ENCODE results near the gene MAD1L1. TPM values are rescaled to one million over a fixed set of nuclear protein-coding genes. Genes with fewer than 3 reads are reported as not detected.

MAD1L1 gene
- total and polyA plus RNA-seq, 2 of the 13 experiments (the other 11 are each of a cell fraction or from before 2014, with no cell fraction given): 17.4 to 64.7 TPM

DNA sequence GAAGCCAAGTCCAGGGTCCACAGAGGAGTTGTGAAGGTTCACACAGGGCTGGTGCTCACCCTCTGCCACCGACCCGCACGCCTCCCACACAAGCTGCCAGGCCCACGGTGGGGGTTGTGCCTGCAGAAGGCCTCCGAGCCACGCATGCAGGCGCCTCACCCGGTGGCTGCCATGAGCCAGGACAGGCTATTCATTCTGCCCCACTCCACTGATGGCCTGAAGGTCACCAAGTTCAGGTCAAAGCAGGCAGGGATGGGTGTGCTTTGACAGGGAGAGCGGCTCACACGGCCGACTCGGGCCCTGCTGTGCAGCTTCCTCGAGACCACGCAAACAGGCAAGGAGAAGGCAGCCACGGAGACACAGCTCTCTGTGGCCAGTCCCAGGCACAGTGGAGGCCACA lies 143.9 kb downstream of the MAD1L1 start:
- H3K9me3 ChIP-seq (ENCODE audit: low read length): no peaks in the 10 kb centered on the region
- no peak overlapping the region for H3K9ac ChIP-seq (ENCODE audit: insufficient read depth, low read depth, low read length)
- in situ Hi-C loops (cut with HindIII; ENCODE audit: extremely low pct_ligation_motif_present, low pct_unique_long_range_greater_than_20kb): no loop called here
- peaks cover 4 to 36% of the 10 kb centered on the region in 2 experiments; a peak in 3 of 5 replicates for H3K36me3 ChIP-seq (replicated peaks in 1 of 2; ENCODE audit: control insufficient read depth in 1 of 2, insufficient read depth in 2 of 2, low read length in 2 of 2)
- CTCF ChIA-PET (ENCODE audit: low intra/inter-chr PET ratio, low total read pairs): no interaction called here
- POLR2A ChIA-PET: no interaction called here
- no peak for FAIRE-seq
- H3K27ac ChIP-seq (ENCODE audit: extremely low read length, insufficient read depth, low read length): no peak overlapping the region
- DNase-seq (ENCODE audit: low spot score): no peak
- no peak overlapping the region for H2AFZ ChIP-seq (ENCODE audit: low read length)
- no peaks in the 10 kb centered on the region for H3K27me3 ChIP-seq (ENCODE audit: control insufficient read depth in 1 of 2, insufficient read depth in 2 of 2, low read length in 2 of 2)
- WGBS (ENCODE audit: low lambda C conversion rate): 88% methylated on average over 12 of the region's 15 CpGs
- intact Hi-C loops (cut with micrococcal nuclease; ENCODE audit: unreplicated experiment): no loop called here
- no peak for TF ChIP-seq ZNF790 (CRISPR knock-in tag; IDR thresholded peaks at IDR 0.05; ENCODE audit: borderline replicate concordance)
- TF ChIP-seq NRL (CRISPR knock-in tag; IDR thresholded peaks at IDR 0.05; ENCODE audit: borderline replicate concordance): no peak
- TF ChIP-seq PRDM15 (CRISPR knock-in tag; IDR thresholded peaks at IDR 0.05): no peak
- no peak for TF ChIP-seq RNF2 (conservative IDR thresholded peaks at IDR 0.05; ENCODE audit: low read depth)
- no peak for TF ChIP-seq ZNF609 (CRISPR knock-in tag; IDR thresholded peaks at IDR 0.05; ENCODE audit: borderline replicate concordance)
- TF ChIP-seq NCOA2 (CRISPR knock-in tag; IDR thresholded peaks at IDR 0.05): no peak
- TF ChIP-seq HMG20A (CRISPR knock-in tag; IDR thresholded peaks at IDR 0.05; ENCODE audit: borderline replicate concordance): no peak
- no peak for TF ChIP-seq RBM39 (IDR thresholded peaks at IDR 0.05; ENCODE audit: low read depth, low read length, poor library complexity, severe bottlenecking)
- H3K4me1 ChIP-seq (ENCODE audit: insufficient read depth, low read length): no peaks in the 10 kb centered on the region
- no peak overlapping the region for H3K4me2 ChIP-seq (ENCODE audit: low read depth, low read length)
- no TSS peak for BruUV-seq (replicated peaks)
- H4K20me1 ChIP-seq (ENCODE audit: insufficient read depth, low read length): no peaks in the 10 kb centered on the region
- H3K4me3 ChIP-seq (replicated peaks in 1 of 3; ENCODE audit: insufficient read depth in 1 of 3, low read depth in 2 of 3, low read length in 3 of 3): no peak overlapping the region
- no peaks in the 10 kb centered on the region for H3K79me2 ChIP-seq (ENCODE audit: insufficient read depth, low read length)
- ATAC-seq: peak; percentile 34

Measured in HepG2 (cell line).